ENCODE data around the gene ZBED1.
A peak's percentile ranks its signal among the peaks of the same experiment; 100 is the strongest.
"Not testable (repeated sequence)": the region's sequence is repeated elsewhere in the genome, so short reads cannot be mapped to it uniquely, and the experiment has no call there.

The ZBED1 gene

DNA sequence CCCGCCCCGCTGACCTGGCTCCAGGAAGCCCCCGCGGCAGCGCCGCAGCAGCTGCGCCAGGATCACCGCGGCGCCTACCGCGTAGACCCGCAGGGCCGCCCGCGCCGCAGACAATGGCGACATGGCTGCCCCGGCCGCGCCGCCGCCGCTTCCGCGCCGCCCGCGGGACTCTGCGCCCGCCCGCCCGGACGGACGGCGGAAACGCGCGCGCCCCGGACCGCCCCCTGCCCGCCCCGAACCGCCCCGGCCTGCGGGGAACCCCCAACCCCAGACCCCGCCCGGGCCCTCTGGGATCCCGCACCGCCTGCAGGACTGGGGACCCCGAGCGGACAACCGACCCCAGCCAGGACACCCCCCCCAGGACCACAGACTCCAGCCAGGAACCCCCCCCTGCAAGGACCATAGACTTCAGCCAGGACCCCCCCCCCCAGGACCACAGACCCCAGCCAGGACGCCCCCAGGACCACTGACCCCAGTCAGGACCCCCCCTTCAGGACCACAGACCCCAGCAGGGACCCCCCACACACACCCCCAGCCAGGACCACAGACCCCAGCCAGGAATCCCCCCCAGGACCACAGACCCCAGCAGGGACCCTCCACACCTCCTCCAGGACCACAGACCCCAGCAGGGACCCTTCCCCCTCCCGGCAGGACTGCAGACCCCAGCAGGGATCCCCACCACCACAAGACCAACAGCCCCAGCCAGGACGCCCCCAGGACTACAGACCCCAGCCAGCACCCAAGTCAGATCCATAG is at the start of gene ZBED1, which contains the start of gene DHRSX:
Gene ZBED1 (minus strand): TSS at position 174 of the 756 bp plus-strand sequence. CDS start 10,257 bp downstream, outside the sequence.
Gene DHRSX (minus strand): TSS at position 174 of the 756 bp plus-strand sequence. CDS start 51 bp downstream, at position 123.
- peak; percentile 58 for DNase-seq

DNA sequence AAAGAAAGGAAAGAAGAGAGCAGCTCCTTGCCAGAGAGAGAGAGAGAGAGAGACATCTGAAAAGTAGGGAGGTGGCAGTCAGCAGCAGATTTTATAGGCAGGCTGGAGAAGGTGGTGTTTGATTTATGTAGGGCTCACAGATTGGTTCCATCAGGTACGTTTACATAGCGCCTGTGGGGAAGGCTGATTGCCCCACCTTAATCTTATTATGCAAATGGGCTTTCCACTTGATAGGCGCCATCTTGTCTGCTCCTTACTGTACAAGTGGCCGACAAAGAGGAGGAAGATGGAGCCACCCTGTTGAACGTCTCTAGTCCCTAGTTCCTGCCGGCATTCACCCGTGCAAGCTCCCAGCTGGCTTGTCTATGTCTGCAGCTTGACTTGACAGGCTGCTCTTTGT is 49.1 kb upstream of the ZBED1 start:
- no peak for DNase-seq

- DNase-seq, result no peak
These were observed 48.1 kb upstream of the ZBED1 start for GRCh38 chrX:2548711-2549423.

DNA sequence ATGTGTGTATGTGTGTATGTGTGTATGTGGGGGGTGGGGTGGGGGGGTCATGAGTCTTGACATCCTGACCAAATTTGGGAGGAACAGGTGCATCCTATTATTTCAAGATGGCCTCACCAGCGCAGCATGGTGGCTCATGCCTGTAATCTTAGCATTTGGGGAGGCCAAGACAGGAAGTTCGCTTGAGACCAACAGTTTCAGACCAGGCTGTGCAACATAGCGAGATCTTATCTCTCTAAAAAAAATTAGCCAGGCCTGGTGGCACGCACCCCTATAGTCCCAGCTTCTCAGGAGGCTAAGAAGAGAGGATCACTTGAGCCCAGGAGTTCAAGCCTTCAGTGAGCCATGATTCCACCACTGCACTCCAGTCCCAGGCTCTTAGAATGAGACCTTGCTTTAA is 47.0 kb upstream of the ZBED1 start:
- no peak for DNase-seq

GRCh38 chrX:2546496-2546895 is 45.7 kb upstream of the ZBED1 start:
- DNase-seq, result no peak

DNA sequence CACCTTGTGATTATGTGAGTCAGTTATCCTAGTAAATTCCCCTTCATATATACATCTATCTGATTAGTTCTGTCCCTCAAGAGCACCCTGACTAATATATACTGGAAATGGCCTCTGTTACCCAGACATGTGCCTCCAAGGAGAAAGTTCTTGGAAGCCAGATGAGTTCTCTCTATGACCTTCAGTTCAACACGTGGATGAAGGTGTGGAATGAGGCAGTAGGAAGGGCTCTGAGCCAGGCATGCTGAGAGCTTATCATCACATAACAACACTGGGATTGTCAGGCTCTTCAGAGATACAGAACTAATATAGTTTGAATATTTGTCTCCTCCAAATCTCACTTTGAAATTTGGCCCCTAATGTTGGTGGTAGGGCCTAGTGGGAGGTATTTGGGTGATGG is 44.4 kb upstream of the ZBED1 start:
- no peak for DNase-seq

- no peak for DNase-seq
These were observed 42.2 kb upstream of the ZBED1 start for GRCh38 chrX:2542826-2543521.

DNA sequence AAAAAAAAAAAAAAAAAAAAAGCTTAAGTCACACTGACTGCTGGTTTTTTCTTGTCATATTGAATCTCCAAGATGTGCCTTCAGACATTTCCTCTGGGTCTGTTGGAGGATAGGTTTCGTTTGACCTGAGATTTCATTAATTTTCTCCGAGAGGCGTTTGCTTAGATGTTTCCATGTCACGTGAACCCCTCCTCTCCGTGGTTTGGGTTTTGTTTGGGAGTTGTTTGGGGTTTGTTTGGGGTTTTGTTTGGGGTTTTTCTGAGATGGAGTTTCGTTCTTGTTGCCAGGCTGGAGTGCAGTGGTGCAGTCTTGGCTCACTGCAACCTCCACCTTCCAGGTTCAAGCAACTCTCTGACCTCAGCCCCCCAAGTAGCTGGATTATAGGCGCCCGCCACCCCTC is 40.8 kb upstream of the ZBED1 start:
- no peak for DNase-seq

DNA sequence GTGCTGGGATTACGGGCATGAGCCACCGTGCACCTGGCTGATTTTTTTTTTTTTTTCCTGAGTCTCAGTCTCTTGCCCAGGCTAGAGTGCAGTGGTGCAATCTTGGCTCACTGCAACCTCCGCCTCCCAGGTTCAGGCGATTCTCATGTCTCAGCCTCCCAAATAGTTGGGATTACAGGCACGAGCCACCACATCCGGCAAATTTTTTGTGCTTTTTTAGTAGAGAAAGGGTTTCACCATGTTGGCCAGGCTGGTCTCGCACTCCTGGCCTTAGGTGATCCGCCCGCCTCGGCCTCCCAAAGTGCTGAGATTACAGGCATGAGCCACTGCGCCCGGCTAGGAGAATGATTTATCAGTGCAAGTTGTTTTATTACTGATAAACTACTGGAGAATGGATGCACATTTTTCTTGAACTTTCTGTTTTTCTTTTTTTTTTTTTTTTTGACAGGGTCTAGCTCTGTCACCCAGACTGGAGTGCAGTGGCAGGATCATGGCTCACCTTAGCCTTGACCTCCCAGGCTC is 39.7 kb upstream of the ZBED1 start:
- DNase-seq, result no peak

DNA sequence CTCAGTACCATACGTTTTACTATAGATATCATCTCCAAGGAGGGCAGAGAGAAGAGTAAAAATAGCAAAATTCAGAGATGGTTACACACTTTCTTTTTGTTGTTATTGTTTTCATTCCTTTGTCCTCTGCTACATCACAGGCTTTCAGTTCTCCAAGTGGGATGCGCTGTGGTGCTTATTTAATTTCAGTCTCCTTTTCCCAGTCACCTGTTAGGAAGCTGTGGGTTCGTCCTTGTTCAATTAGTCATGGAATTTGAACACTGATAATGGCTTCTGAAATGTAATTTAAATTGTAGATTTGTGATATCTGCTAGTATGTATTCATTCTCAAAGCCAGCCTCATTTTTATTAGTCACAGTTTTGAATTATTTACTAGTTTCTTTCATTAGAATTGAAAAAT is 38.8 kb upstream of the ZBED1 start:
- no peak for DNase-seq

GRCh38 chrX:2538031-2538757 is 37.4 kb upstream of the ZBED1 start:
- DNase-seq, result no peak

DNA sequence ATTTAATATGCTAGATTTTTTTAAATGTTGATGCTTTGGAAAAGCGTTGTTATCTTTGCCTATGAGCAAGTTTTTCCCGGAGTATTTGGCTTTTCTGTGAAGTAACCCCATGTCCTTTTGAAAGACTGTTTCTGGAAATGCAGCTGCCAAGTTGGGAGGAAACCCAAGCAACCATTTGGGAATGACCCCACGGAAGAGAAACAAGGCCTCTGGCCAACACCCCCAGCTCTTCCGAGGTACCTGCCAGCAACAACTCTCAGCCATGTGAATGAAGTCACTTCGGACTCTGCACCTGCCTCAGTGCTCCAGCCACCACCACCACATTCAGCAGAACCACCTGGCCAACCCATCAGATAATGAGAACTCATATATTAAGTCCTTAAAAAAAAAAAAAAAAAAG is 36.2 kb upstream of the ZBED1 start:
- no peak for DNase-seq

- no peak for DNase-seq
These were observed 35.4 kb upstream of the ZBED1 start for GRCh38 chrX:2536141-2536540.

DNA sequence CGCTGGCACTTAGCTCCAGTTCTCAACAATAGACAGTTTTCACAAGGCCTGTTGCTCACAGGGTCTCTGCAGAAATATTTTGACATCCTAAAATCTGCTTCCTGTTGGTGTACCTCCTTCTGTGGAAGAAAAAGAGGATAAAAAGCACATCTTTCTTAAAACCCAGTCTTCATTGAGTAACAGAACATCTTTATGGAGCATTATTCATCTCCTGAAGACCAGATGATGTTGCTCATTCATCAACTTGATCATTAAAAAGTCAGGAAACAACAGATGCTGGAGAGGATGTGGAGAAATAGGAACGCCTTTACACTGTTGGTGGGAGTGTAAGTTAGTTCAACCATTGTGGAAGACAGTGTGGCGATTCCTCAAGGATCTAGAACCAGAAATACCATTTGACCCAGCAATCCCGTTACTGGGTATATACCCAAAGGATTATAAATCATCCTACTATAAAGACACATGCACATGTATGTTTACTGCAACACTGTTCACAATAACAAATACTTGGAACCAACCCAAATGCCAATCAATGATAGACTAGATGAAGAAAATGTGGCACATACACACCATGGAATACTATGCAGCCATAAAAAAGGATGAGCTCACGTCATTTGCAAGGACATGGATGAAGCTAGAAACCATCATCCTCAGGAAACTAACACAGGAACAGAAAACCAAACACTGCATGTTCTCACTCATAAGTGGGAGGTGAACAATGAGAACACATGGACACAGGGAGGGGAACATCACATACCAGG is 33.7 kb upstream of the ZBED1 start:
- DNase-seq, result not testable (repeated sequence)

- no peak for DNase-seq
These were observed 32.6 kb upstream of the ZBED1 start for GRCh38 chrX:2533424-2533823.

DNA sequence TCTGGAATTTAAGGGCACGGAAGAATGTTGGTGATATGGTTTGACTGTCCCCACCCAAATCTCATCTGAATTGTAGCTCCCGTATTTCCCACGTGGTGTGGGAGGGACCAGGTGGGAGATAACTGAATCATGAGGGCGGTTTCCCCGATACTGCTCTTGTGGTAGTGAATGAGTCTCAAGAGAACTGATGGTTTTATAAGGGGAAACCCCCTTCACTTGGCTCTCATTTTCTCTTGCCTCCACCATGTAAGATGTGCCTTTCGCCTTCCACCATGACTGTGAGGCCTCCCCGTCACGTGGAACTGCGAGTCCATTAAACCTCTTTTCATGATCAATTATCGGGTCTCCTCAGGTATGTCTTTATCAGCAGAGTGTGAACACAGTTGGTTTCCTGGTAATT is 25.6 kb upstream of the ZBED1 start:
- DNase-seq, result no peak

GRCh38 chrX:2523911-2524310 is 23.1 kb upstream of the ZBED1 start:
- DNase-seq, result no peak

DNA sequence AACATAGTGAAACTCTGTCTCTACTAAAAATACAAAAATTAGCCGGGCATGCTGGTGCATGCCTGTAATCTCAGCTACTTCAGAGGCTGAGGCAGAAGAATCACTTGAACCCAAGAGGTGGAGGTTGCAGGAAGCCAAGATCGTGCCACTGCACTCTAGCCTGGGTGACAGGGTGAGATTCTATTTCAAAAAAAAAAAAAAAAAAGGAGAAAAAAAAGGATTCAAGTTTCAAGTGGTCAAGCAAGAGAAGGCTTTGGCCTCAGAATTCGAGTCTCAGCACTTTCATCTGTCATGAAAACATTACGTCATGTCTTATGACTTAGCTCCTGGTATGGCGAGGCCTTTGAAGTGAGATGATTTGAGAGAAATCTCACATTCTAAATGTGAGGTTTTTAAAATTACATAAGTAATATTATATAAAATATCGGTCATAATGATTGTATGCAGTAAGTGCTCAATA is 21.2 kb upstream of the ZBED1 start:
- no peak for DNase-seq

DNA sequence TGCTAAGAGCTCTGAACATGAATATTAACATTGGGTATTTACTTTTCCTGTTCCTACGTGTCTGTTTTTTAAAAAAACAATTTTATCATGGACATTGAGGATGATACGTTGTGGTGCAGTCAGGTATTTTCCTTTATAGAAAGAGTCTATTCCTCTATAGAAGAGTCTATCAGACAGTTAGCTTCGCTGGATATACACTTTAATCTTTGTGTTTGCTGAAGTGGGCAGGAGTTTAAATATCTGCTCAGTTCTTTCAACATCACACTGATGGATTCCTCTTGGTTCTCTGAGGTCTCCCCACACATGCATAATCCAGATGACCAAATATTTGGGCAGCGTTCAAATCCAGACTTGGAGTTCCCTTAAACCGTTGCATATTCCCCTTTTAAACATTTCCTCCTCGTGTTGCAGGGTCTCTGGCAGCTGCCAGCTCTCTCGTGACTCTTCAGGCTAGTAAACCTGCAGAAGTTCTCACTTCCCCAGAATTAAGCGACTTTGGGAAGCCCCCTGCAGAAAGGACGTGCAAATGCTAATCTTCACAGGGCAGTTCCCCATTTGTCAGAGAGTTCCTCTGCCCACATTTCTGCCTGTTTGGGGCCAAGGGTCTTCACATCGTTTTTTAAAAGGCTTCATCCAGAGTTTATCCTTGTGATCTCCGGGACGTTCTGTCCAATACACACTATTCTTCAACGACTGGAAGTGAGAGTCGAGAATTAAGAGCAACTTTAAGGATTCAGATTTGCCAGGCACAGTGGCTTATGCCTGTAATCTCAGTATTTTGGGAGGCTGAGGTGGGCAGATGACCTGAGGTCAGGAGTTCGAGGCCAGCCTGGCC is 20.5 kb upstream of the ZBED1 start:
- peak; percentile 35 for DNase-seq

- no peak for DNase-seq
These were observed 19.8 kb upstream of the ZBED1 start for GRCh38 chrX:2520539-2520938.

GRCh38 chrX:2519638-2520037 is 18.9 kb upstream of the ZBED1 start:
- DNase-seq, result not testable (repeated sequence)

Measured in CD4-positive, alpha-beta T cell treated with Interleukin-17A for 1 hour (primary cell).